HCT116 (cell line): ENCODE measurements around the gene C5orf46. TPM values are rescaled to one million over a fixed set of nuclear protein-coding genes. Genes with fewer than 3 reads are reported as not detected.

ENCODE experiments used
- ATAC-seq: fragments of 200-7000 bp; cut with Tn5 transposase; 2 replicates; pipeline ENCODE4 v1.9.1; 2020; ENCODE audit warnings: mild to moderate bottlenecking, moderate library complexity
- BruUV-seq: library from RNA; stranded (reverse); fragments of 400-500 nt; replicated peaks from 2 replicates; lab custom pipeline; 2021; lab: Mats Ljungman, UMichigan
- CTCF ChIA-PET: fragments of 300-600 bp; sonication (Branson Sonifier 250); formaldehyde crosslinking; loops from one replicate; lab custom pipeline; 2021; ENCODE audit warnings: antibody characterized with exemption; lab: Charles Lee
- POLR2A ChIA-PET: fragments of 300-600, 350-600 bp; sonication (Branson Sonifier 250); formaldehyde crosslinking; loops from one replicate; lab custom pipeline; 2021; ENCODE audit warnings: antibody characterized with exemption; lab: Charles Lee
- RAD21 ChIA-PET, 2 experiments: fragments of 300-600 bp; sonication (Branson Sonifier 250); formaldehyde crosslinking; loops; one replicate each; lab custom pipeline; 2023; ENCODE audit warnings: low total read pairs in 2 of 2; ENCODE audit not compliant: uncharacterized antibody in 2 of 2, unreplicated experiment in 2 of 2, low non-redundant PET in 1 of 2; lab: Charles Lee
- DNase-seq: peaks from one replicate; pipeline ENCODE4 v3.0.0-alpha.2; 2010; ENCODE audit warnings: low read depth, low spot score
- H2AFZ ChIP-seq: fragments of 200-600 bp; shearing (Covaris generic), sonication (generic); 2 replicates; pipeline ENCODE4 v1.6.1; 2017; ENCODE audit warnings: low read depth, mixed run types, mixed read lengths, antibody characterized with exemption, low read length; ENCODE audit not compliant: poor library complexity, severe bottlenecking
- H3K27ac ChIP-seq: 2 replicates; pipeline ENCODE4 v1.5.1; 2012; ENCODE audit warnings: low read depth, low read length
- H3K27me3 ChIP-seq: fragments of 200-600 bp; sonication (generic); 2 replicates; pipeline ENCODE4 v1.6.1; 2016; ENCODE audit warnings: mixed run types, low read length, mixed read lengths; ENCODE audit not compliant: insufficient read depth
- H3K36me3 ChIP-seq, 2 experiments: fragments of 200-500 bp in 1 of 2; fragments of 200-600 bp in 1 of 2; sonication (Bioruptor generic) in 1 of 2; sonication (generic) in 1 of 2; 2 replicates each; pipeline versions ENCODE4 v1.5.1 to v1.6.1; 2014 to 2016; ENCODE audit warnings: low read length in 2 of 2, inconsistent platforms in 1 of 2, mixed read lengths in 1 of 2, mixed run types in 1 of 2; ENCODE audit not compliant: insufficient read depth in 2 of 2, control insufficient read depth in 1 of 2
- H3K4me1 ChIP-seq, 2 experiments: fragments of 200-600 bp in 1 of 2; sonication (generic) in 1 of 2; 2 replicates each; pipeline versions ENCODE4 v1.5.1 to v1.6.1; 2012 to 2017; ENCODE audit warnings: low read length in 2 of 2, inconsistent platforms in 1 of 2, mild to moderate bottlenecking in 1 of 2, mixed read lengths in 1 of 2, mixed run types in 1 of 2, moderate library complexity in 1 of 2; ENCODE audit not compliant: insufficient read depth in 2 of 2, control insufficient read depth in 1 of 2
- H3K4me2 ChIP-seq: fragments of 200-600 bp; sonication (generic); 2 replicates; pipeline ENCODE4 v1.6.1; 2017; ENCODE audit warnings: mixed run types, low read length, mixed read lengths
- H3K4me3 ChIP-seq, 2 experiments: fragments of 200-600 bp in 1 of 2; sonication (generic) in 1 of 2; replicated peaks in 1 of 2; 2 replicates each; pipeline ENCODE4 v1.5.1; 2011 to 2016; ENCODE audit warnings: low read length in 2 of 2, control low read depth in 1 of 2, low read depth in 1 of 2, mild to moderate bottlenecking in 1 of 2, mixed read lengths in 1 of 2, mixed run types in 1 of 2
- H3K79me2 ChIP-seq: fragments of 200-600 bp; sonication (generic); 2 replicates; pipeline ENCODE4 v1.6.1; 2017; ENCODE audit warnings: mild to moderate bottlenecking, mixed run types, low read length, moderate library complexity, mixed read lengths; ENCODE audit not compliant: insufficient read depth
- H3K9ac ChIP-seq: fragments of 200-600 bp; sonication (generic); 2 replicates; pipeline ENCODE4 v1.6.1; 2016; ENCODE audit warnings: low read length, mixed read lengths
- H3K9me2 ChIP-seq: fragments of 200-600 bp; sonication (generic), shearing (Covaris generic); 2 replicates; pipeline ENCODE4 v1.6.1; 2017; ENCODE audit warnings: mixed run types, mild to moderate bottlenecking, moderate library complexity; ENCODE audit not compliant: insufficient read depth
- H3K9me3 ChIP-seq, 2 experiments: fragments of 200-500 bp in 1 of 2; fragments of 200-600 bp in 1 of 2; sonication (Bioruptor generic) in 1 of 2; sonication (generic) in 1 of 2; 2 replicates each; pipeline ENCODE4 v1.6.1; 2014 to 2017; ENCODE audit warnings: low read length in 2 of 2, mixed read lengths in 2 of 2, inconsistent platforms in 1 of 2, low read depth in 1 of 2, mild to moderate bottlenecking in 1 of 2, mixed run types in 1 of 2, moderate library complexity in 1 of 2; ENCODE audit not compliant: control insufficient read depth in 1 of 2, insufficient read depth in 1 of 2
- H4K20me1 ChIP-seq: fragments of 200-600 bp; sonication (generic), shearing (Covaris generic); 2 replicates; pipeline ENCODE4 v1.6.1; 2017; ENCODE audit warnings: mixed run types, mild to moderate bottlenecking, moderate library complexity; ENCODE audit not compliant: insufficient read depth
- EZH2phosphoT487 ChIP-seq: fragments of 200-600 bp; IDR thresholded peaks from 2 replicates; pipeline ENCODE4 v1.6.1; 2018; ENCODE audit warnings: antibody characterized with exemption, borderline replicate concordance
- SIN3A ChIP-seq: IDR thresholded peaks from 2 replicates; pipeline ENCODE4 v1.6.1; 2012; ENCODE audit warnings: low read depth
- TCF7L2 ChIP-seq: IDR thresholded peaks from 2 replicates; pipeline ENCODE4 v1.7.0; 2011; ENCODE audit warnings: borderline replicate concordance, inconsistent platforms; ENCODE audit not compliant: insufficient read depth, insufficient read length; ENCODE audit errors: extremely low read depth
- intact Hi-C: fragments of 100-400 bp; cut with micrococcal nuclease; formaldehyde crosslinking; loops from 2 replicates; pipeline ENCODE4 v1.10.0; 2022
- total RNA-seq: library from RNA; stranded (reverse); gene quantifications from one replicate; pipeline ENCODE4 v1.2.1, GENCODE V29; 2021; ENCODE audit not compliant: unreplicated experiment
- TF ChIP-seq, protein P1 (sequence below): IDR thresholded peaks from 2 replicates; pipeline ENCODE4 v1.6.1; 2012; ENCODE audit warnings: low read depth
- TF ChIP-seq, protein P2 (sequence below): IDR thresholded peaks from 2 replicates; pipeline ENCODE4 v1.6.1; 2012

C5orf46 gene
- total RNA-seq, 1 experiment from 2014 or later, result not detected

DNA sequence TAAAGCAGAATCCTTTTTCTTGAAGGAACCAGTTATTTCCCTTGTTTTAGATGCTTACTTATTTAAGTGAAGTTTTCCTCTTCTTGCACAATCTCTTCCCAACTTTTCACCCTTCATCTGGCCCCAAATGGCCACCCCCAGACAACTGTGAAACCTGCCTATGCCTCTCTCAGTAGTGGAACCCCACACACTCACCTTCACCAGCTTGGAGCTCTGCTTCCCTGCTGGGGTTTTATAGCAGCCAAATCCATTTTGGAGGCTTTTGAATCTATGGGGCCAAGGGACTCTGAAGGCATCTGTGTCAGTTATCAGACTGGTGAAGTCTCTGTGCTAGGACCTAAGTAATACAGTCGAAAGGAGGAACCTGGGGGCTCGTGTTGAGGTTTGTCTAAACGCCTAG lies 52.0 kb downstream of the C5orf46 start:
- DNase-seq, result no peak
- Histone ChIP-seq H3K36me3 (no peaks in the 10 kb centered on the region), H2AFZ (no peak overlapping the region), H3K27ac (no peak overlapping the region), H3K79me2 (no peaks in the 10 kb centered on the region), H3K9me2 (no peaks in the 10 kb centered on the region), H3K9me3 (no peaks in the 10 kb centered on the region), H3K4me3 (no peak overlapping the region), H3K27me3 (peaks cover 5% of the 10 kb centered on the region; the same call in 1 of the 2 replicates), H3K9ac (no peak overlapping the region), H3K4me2 (no peak overlapping the region), H4K20me1 (no peaks in the 10 kb centered on the region), H3K4me1 (no peaks in the 10 kb centered on the region)
- intact Hi-C loops, result no loop called here
- ChIA-PET CTCF (interaction anchor here (1.1 kb wide), 1 partner anchor 86 kb away, joined by 3 read pairs; no protein-coding TSS in a partner anchor), POLR2A (no interaction called here), RAD21 (no interaction called here)
- ATAC-seq, result no peak
- TF ChIP-seq, protein P1, sequence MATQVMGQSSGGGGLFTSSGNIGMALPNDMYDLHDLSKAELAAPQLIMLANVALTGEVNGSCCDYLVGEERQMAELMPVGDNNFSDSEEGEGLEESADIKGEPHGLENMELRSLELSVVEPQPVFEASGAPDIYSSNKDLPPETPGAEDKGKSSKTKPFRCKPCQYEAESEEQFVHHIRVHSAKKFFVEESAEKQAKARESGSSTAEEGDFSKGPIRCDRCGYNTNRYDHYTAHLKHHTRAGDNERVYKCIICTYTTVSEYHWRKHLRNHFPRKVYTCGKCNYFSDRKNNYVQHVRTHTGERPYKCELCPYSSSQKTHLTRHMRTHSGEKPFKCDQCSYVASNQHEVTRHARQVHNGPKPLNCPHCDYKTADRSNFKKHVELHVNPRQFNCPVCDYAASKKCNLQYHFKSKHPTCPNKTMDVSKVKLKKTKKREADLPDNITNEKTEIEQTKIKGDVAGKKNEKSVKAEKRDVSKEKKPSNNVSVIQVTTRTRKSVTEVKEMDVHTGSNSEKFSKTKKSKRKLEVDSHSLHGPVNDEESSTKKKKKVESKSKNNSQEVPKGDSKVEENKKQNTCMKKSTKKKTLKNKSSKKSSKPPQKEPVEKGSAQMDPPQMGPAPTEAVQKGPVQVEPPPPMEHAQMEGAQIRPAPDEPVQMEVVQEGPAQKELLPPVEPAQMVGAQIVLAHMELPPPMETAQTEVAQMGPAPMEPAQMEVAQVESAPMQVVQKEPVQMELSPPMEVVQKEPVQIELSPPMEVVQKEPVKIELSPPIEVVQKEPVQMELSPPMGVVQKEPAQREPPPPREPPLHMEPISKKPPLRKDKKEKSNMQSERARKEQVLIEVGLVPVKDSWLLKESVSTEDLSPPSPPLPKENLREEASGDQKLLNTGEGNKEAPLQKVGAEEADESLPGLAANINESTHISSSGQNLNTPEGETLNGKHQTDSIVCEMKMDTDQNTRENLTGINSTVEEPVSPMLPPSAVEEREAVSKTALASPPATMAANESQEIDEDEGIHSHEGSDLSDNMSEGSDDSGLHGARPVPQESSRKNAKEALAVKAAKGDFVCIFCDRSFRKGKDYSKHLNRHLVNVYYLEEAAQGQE, result no peak
- TF ChIP-seq, protein P2, sequence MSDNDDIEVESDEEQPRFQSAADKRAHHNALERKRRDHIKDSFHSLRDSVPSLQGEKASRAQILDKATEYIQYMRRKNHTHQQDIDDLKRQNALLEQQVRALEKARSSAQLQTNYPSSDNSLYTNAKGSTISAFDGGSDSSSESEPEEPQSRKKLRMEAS, result no peak
- no peak for TF ChIP-seq EZH2phosphoT487
- TF ChIP-seq SIN3A, result no peak
- no TSS peak for BruUV-seq

DNA sequence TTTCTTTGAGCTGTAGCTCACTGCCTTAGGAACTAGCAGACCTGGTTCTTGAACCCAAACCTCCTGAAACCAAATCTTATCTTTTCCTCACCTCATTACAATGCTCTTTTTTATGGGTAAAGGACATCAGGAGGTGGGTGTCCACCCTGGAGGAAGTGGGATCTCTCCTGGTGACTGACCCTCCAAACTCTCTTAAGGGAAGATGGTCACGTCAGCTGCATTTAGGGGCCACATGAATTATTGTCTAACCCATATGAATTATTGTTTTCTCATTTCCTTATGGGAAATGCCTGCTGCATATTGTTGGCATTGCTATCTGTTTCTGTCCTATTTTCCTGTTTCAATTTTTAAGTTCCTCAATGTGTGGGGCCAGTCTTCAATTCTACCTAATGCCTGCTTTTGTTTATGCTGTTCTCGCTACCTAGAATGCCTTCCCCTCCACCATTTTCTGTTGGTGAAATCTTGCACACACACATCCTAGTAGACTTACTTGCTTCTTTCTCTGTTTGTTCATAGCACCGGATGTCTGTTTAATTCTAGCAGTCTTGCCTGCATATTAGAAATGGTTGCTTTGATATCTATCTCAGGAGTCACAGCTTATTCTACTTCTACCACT lies 52.9 kb downstream of the C5orf46 start:
- Histone ChIP-seq H3K4me2 (no peak overlapping the region), H2AFZ (no peak overlapping the region), H3K36me3 (no peaks in the 10 kb centered on the region), H3K4me3 (no peak overlapping the region), H3K9ac (no peak overlapping the region), H3K4me1 (no peaks in the 10 kb centered on the region), H3K9me3 (no peaks in the 10 kb centered on the region), H3K9me2 (no peaks in the 10 kb centered on the region), H3K27me3 (peaks cover 5% of the 10 kb centered on the region), H3K27ac (no peak overlapping the region), H3K79me2 (no peaks in the 10 kb centered on the region), H4K20me1 (no peaks in the 10 kb centered on the region)
- POLR2A ChIA-PET, result no interaction called here
- BruUV-seq, result no TSS peak
- DNase-seq (no peak), ATAC-seq (no peak)
- intact Hi-C loops, result no loop called here
- RAD21 ChIA-PET, result no interaction called here
- CTCF ChIA-PET, result no interaction called here
- TF ChIP-seq TCF7L2, result no peak
